Osteocyte (in vitro differentiated cells): Measurements from ENCODE around the gene ARHGAP8. TPM values are rescaled to one million over a fixed set of nuclear protein-coding genes. Genes with fewer than 3 reads are reported as not detected.

Source experiments
- DNase-seq: peaks from one replicate; pipeline ENCODE4 v3.0.0; 2021; ENCODE audit warnings: mixed read lengths; ENCODE audit not compliant: unreplicated experiment; ENCODE audit errors: extremely low spot score
- H3K27ac Mint-ChIP-seq: one replicate; pipeline ENCODE4 v1.8.0; 2021; ENCODE audit warnings: mild to moderate bottlenecking, mixed read lengths; ENCODE audit not compliant: unreplicated experiment
- H3K27me3 Mint-ChIP-seq: one replicate; pipeline ENCODE4 v1.8.0; 2021; ENCODE audit warnings: mixed read lengths; ENCODE audit not compliant: unreplicated experiment
- H3K36me3 Mint-ChIP-seq: one replicate; pipeline ENCODE4 v1.8.0; 2021; ENCODE audit warnings: mixed read lengths; ENCODE audit not compliant: unreplicated experiment
- H3K4me1 Mint-ChIP-seq: one replicate; pipeline ENCODE4 v1.8.0; 2021; ENCODE audit warnings: mixed read lengths; ENCODE audit not compliant: unreplicated experiment
- H3K4me3 Mint-ChIP-seq: one replicate; pipeline ENCODE4 v1.8.0; 2021; ENCODE audit warnings: mild to moderate bottlenecking, moderate library complexity, mixed read lengths; ENCODE audit not compliant: unreplicated experiment
- H3K9me3 Mint-ChIP-seq: one replicate; pipeline ENCODE4 v1.8.0; 2021; ENCODE audit warnings: mixed read lengths; ENCODE audit not compliant: unreplicated experiment
- total RNA-seq: library from RNA; stranded (reverse); gene quantifications from 2 replicates; pipeline ENCODE4 v1.2.1, GENCODE V29; 2021
- TF ChIP-seq, protein P1 (sequence below): fragments of 200-600 bp; sonication (generic); IDR thresholded peaks from 2 replicates; pipeline ENCODE4 v1.5.0; 2021; ENCODE audit warnings: antibody characterized with exemption, mild to moderate bottlenecking, moderate library complexity

The ARHGAP8 gene
- total RNA-seq, 1 donor from 2014 or later: 0.89 TPM

DNA sequence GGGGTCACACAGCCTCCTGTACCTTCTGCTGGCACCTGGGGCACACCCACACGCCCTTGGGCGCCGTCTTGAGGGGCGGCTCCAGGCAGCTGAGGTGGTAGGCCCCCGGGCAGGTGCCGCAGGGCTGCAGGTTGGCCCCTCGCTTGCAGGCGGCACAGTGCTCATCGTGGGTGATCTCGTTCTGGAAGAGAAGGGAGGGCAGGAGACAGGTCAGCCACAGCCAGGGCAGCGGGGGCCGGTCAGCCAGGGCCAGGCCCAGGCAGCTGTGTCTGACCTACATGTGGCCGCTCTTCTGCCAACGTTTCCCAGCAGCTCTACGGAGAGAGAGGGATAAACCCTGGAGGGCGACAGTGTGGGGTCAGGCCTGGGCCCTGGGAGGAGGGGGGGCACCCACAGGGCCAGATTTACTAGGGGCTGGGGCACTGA is 135.6 kb downstream of the ARHGAP8 start:
- Mint-ChIP-seq H3K27ac (no peak overlapping the region), H3K4me3 (no peak overlapping the region), H3K27me3 (no peaks in the 10 kb centered on the region), H3K36me3 (no peaks in the 10 kb centered on the region), H3K9me3 (no peaks in the 10 kb centered on the region), H3K4me1 (no peaks in the 10 kb centered on the region)
- DNase-seq: no peak
- TF ChIP-seq, protein P1, sequence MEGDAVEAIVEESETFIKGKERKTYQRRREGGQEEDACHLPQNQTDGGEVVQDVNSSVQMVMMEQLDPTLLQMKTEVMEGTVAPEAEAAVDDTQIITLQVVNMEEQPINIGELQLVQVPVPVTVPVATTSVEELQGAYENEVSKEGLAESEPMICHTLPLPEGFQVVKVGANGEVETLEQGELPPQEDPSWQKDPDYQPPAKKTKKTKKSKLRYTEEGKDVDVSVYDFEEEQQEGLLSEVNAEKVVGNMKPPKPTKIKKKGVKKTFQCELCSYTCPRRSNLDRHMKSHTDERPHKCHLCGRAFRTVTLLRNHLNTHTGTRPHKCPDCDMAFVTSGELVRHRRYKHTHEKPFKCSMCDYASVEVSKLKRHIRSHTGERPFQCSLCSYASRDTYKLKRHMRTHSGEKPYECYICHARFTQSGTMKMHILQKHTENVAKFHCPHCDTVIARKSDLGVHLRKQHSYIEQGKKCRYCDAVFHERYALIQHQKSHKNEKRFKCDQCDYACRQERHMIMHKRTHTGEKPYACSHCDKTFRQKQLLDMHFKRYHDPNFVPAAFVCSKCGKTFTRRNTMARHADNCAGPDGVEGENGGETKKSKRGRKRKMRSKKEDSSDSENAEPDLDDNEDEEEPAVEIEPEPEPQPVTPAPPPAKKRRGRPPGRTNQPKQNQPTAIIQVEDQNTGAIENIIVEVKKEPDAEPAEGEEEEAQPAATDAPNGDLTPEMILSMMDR: no peak

DNA sequence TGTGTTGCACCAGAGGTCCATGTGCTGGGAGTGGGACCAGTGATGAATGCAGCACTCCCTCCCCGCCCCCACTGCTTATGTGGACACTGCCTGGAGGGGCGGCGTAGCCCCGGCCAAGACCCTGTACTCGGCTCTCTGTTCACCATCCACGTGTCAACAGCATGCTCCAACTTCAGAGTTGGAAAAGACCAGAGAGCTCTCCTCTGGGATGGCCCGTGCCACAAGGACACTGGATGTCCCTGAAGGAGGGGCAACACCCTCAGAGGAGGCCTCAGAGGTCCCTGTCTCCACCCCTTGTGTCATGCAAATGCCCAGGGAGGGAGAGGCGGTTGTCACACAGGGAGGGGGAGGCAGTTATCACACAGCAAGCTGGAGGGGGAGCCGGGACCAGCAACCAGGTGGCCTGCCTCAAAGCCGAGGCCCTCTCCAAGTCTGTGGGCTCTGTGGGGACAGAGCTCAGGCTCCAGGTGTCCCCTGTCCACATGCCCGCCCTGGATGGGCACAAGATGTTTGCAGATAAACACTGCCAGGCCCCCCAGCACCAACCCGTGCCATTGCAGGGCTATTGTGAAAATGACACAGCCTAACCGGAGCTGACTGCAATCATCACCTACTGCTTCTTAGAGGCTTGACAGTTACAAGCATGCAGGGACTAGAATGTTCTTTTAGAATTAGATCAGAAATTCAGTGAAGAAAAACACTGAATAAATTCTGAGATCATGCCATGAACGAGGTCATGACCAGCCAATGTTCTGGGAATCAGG is 136.3 kb downstream of the ARHGAP8 start:
- Mint-ChIP-seq H3K4me1 (no peaks in the 10 kb centered on the region), H3K9me3 (no peaks in the 10 kb centered on the region), H3K36me3 (no peaks in the 10 kb centered on the region), H3K4me3 (no peak overlapping the region), H3K27me3 (no peaks in the 10 kb centered on the region), H3K27ac (no peak overlapping the region)
- TF ChIP-seq, protein P1: no peak
- DNase-seq: no peak

- H3K27ac Mint-ChIP-seq: no peak overlapping the region
- TF ChIP-seq, protein P1: no peak
- no peak for DNase-seq
- H3K4me3 Mint-ChIP-seq: no peak overlapping the region
- H3K4me1 Mint-ChIP-seq: no peaks in the 10 kb centered on the region
- H3K36me3 Mint-ChIP-seq: no peaks in the 10 kb centered on the region
- no peaks in the 10 kb centered on the region for H3K27me3 Mint-ChIP-seq
- H3K9me3 Mint-ChIP-seq: no peaks in the 10 kb centered on the region
Observed at GRCh38 chr22:44889255-44889878, 137.0 kb downstream of the ARHGAP8 start.

GRCh38 chr22:44890416-44891292 is 138.3 kb downstream of the ARHGAP8 start:
- TF ChIP-seq, protein P1: no peak
- Mint-ChIP-seq H3K36me3 (no peaks in the 10 kb centered on the region), H3K4me1 (no peaks in the 10 kb centered on the region), H3K27me3 (no peaks in the 10 kb centered on the region), H3K27ac (no peak overlapping the region), H3K9me3 (no peaks in the 10 kb centered on the region), H3K4me3 (no peak overlapping the region)
- no peak for DNase-seq
